Gastroesophageal sphincter (tissue), 4 donors: ENCODE data around the gene HPSE2. TPM values are rescaled to one million over a fixed set of nuclear protein-coding genes. Genes with fewer than 3 reads are reported as not detected.

ENCODE experiments used
- ATAC-seq: fragments of 150-250 bp; one replicate; pipeline ENCODE4 v1.9.1; 2016; ENCODE audit warnings: mild to moderate bottlenecking, moderate library complexity
- H3K27ac ChIP-seq, 4 donors: fragments of 200-600 bp; sonication (generic) in 3 of 4; 1 replicate in 3 of 4; 2 replicates in 1 of 4; pipeline ENCODE4 v1.5.1; 2016 to 2019
- H3K27me3 ChIP-seq: fragments of 200-600 bp; sonication (generic); one replicate; pipeline ENCODE4 v1.5.1; 2019
- H3K36me3 ChIP-seq, 2 donors: fragments of 200-600 bp; sonication (generic); one replicate each; pipeline ENCODE4 v1.5.1; 2019; ENCODE audit warnings: control low read depth in 1 of 2
- H3K4me1 ChIP-seq, 3 donors: fragments of 200-600 bp; sonication (generic); 1 replicate in 2 of 3; 2 replicates in 1 of 3; pipeline ENCODE4 v1.5.1; 2016 to 2019; ENCODE audit warnings: control low read depth in 2 of 3
- H3K4me3 ChIP-seq, 2 donors: fragments of 200-600 bp; sonication (generic); one replicate each; pipeline ENCODE4 v1.5.1; 2019; ENCODE audit warnings: mild to moderate bottlenecking in 1 of 2, moderate library complexity in 1 of 2
- H3K9me3 ChIP-seq, 3 donors: fragments of 200-600 bp; sonication (generic); one replicate each; pipeline ENCODE4 v1.5.1; 2017 to 2019; ENCODE audit warnings: control low read depth in 2 of 3
- CTCF ChIP-seq, 4 experiments: fragments of 200-600 bp in 2 of 4; fragments of 450-650 bp in 2 of 4; sonication (generic) in 1 of 4; IDR thresholded peaks; one replicate each; pipeline ENCODE4 v1.5.1; 2017 to 2019; ENCODE audit warnings: antibody characterized with exemption in 4 of 4, mild to moderate bottlenecking in 2 of 4, moderate library complexity in 2 of 4
- EP300 ChIP-seq: sonication (generic); formaldehyde crosslinking; IDR thresholded peaks from one replicate; pipeline ENCODE4 v1.6.1; 2017; ENCODE audit warnings: antibody characterized with exemption, mild to moderate bottlenecking
- POLR2A ChIP-seq, 2 donors: fragments of 450-650 bp; IDR thresholded peaks; one replicate each; pipeline ENCODE4 v1.6.1; 2017; ENCODE audit warnings: antibody characterized with exemption in 2 of 2, mild to moderate bottlenecking in 2 of 2, moderate library complexity in 1 of 2
- POLR2AphosphoS5 ChIP-seq: sonication (generic); formaldehyde crosslinking; IDR thresholded peaks from one replicate; pipeline ENCODE4 v1.6.1; 2017; ENCODE audit warnings: antibody characterized with exemption
- WGBS, 2 donors: methylation state at CpG; one replicate each; pipeline ENCODE4 v1.1.5; 2018; ENCODE audit warnings: low coverage in 1 of 2; 5-methylcytosine and 5-hydroxymethylcytosine counted together
- total RNA-seq, 4 donors: library from RNA; depleted of rRNA; stranded (reverse); fragments of >200 nt; gene quantifications; one replicate each; pipeline ENCODE4 v1.1.0, GENCODE V29; 2016

The HPSE2 gene
- total RNA-seq, 4 donors from 2014 or later, result 19.1 to 74.5 (median 58.8) TPM

DNA sequence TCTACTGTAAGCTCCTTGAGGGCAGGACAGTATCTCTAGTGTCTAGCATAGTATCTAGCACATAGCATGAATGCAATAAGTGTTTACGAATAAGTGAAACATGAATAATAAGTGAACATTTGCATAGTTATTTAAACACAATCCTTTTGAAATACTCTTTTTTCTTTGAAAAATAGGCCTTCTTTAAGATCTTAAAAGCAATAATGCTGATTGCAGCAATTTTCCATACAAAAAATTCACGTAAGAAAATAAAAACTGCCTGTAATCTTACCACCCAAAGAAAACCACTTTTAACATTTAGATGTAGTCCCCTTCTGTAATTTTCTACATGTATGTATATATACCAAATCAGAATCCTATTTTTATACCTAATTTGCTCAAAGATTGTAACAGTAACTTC is 626.4 kb downstream of the HPSE2 start:
- TF ChIP-seq EP300 (no peak), CTCF (IDR thresholded peaks at IDR 0.05) (no peak), POLR2A (IDR thresholded peaks at IDR 0.05) (no peak), POLR2AphosphoS5 (no peak)
- Histone ChIP-seq H3K4me3 (no peak overlapping the region), H3K27me3 (no peaks in the 10 kb centered on the region), H3K27ac (no peak overlapping the region), H3K4me1 (peaks cover 0 to 36% (median 4%) of the 10 kb centered on the region in 3 donors), H3K36me3 (peaks cover 0 to 9% of the 10 kb centered on the region in 2 donors), H3K9me3 (no peaks in the 10 kb centered on the region)
- 97 to 100% methylated on average over 2 of the region's 2 CpGs for WGBS, 2 donors
- no peak for ATAC-seq

GRCh38 chr10:98608411-98608810 is 627.2 kb downstream of the HPSE2 start:
- 17 to 19% methylated on average over 3 to 5 of the region's 5 CpGs for WGBS, 2 donors
- no peak overlapping the region for H3K27ac ChIP-seq
- no peaks in the 10 kb centered on the region for H3K9me3 ChIP-seq
- H3K4me1 ChIP-seq, result peaks cover 0 to 35% (median 4%) of the 10 kb centered on the region in 3 donors
- TF ChIP-seq POLR2AphosphoS5, result no peak
- TF ChIP-seq CTCF (IDR thresholded peaks at IDR 0.05), result no peak
- TF ChIP-seq EP300, result no peak
- TF ChIP-seq POLR2A (IDR thresholded peaks at IDR 0.05), result no peak
- no peak for ATAC-seq
- no peak overlapping the region for H3K4me3 ChIP-seq
- no peaks in the 10 kb centered on the region for H3K27me3 ChIP-seq
- H3K36me3 ChIP-seq, result peaks cover 0 to 1% of the 10 kb centered on the region in 2 donors

DNA sequence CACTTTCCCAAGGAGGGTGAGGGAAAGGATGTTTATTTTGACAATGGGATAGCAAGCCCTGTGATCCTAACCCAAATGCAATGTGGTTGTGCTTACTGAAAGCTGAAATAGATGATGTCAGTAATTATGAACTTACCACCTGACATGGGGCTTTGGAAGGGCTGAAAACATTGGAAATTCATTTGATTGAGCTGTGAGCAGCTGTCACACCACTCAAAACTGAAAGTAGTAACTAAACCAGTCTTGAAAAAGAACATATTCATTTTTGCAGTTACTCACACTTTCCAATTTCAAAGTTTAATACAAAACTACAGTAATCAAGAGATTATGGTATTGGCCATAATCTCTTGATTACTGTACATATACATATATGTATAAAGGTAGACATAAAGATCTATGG is 633.4 kb downstream of the HPSE2 start:
- H3K4me1 ChIP-seq, result no peaks in the 10 kb centered on the region
- ATAC-seq, result no peak
- no peak for TF ChIP-seq POLR2A (IDR thresholded peaks at IDR 0.05)
- no peak for TF ChIP-seq POLR2AphosphoS5

DNA sequence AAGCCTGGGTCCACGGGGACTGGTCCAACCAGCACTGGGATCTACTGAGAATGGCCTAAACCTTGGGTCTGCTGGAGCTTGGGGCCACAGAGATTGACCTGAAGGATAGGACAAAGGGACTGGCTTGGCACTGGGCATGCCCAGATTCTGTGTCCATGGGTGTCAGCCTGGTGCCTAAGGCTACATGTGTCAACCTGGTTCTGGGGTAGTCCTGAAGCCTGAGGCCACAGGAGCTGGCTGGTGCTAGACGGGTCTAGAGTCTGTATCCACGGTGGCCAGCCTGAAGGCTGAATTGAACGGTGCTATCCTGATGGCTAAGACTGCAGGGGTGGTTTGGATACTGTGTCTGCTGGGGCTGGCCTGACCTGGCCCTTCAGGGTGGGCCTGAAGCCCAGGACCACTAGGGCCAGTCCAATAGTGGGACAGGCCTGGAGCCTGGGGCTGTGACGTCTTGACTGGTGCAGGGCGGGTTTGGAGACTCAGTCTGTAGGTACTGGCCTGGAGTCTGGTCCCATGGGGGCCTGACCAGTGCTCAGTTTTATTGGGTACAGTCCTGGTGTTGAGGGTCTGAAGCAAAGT is 636.5 kb downstream of the HPSE2 start:
- TF ChIP-seq EP300 (no peak), POLR2A (IDR thresholded peaks at IDR 0.05) (no peak), POLR2AphosphoS5 (no peak), CTCF (IDR thresholded peaks at IDR 0.05) (no peak)
- WGBS, 2 donors, result 100% methylated on average over 1 of the region's 6 CpGs
- no peak for ATAC-seq
- H3K4me3 ChIP-seq, result no peak overlapping the region
- no peaks in the 10 kb centered on the region for H3K4me1 ChIP-seq
- H3K9me3 ChIP-seq, result peaks cover 0 to 15% (median 0%) of the 10 kb centered on the region in 3 donors
- H3K36me3 ChIP-seq, result peaks cover 0 to 8% of the 10 kb centered on the region in 2 donors
- no peak overlapping the region for H3K27ac ChIP-seq
- H3K27me3 ChIP-seq, result no peaks in the 10 kb centered on the region

More for the DNA sequence above, 633.4 kb downstream of the HPSE2 start:
- peaks cover 0 to 5% (median 0%) of the 10 kb centered on the region in 3 donors for H3K9me3 ChIP-seq
- no peak overlapping the region for H3K4me3 ChIP-seq
- no peaks in the 10 kb centered on the region for H3K27me3 ChIP-seq
- no peak overlapping the region for H3K27ac ChIP-seq
- peaks cover 0 to 8% of the 10 kb centered on the region in 2 donors for H3K36me3 ChIP-seq

GRCh38 chr10:98596404-98596803 is 639.2 kb downstream of the HPSE2 start:
- 89 to 100% methylated on average over 2 of the region's 2 CpGs for WGBS, 2 donors
- no peak overlapping the region for H3K27ac ChIP-seq
- no peaks in the 10 kb centered on the region for H3K4me1 ChIP-seq
- ATAC-seq, result no peak
- TF ChIP-seq POLR2AphosphoS5 (no peak), EP300 (no peak)
- H3K9me3 ChIP-seq, result peaks cover 0 to 15% (median 0%) of the 10 kb centered on the region in 3 donors
- no peaks in the 10 kb centered on the region for H3K27me3 ChIP-seq
- H3K4me3 ChIP-seq, result no peak overlapping the region
- H3K36me3 ChIP-seq, result peaks cover 0 to 8% of the 10 kb centered on the region in 2 donors

DNA sequence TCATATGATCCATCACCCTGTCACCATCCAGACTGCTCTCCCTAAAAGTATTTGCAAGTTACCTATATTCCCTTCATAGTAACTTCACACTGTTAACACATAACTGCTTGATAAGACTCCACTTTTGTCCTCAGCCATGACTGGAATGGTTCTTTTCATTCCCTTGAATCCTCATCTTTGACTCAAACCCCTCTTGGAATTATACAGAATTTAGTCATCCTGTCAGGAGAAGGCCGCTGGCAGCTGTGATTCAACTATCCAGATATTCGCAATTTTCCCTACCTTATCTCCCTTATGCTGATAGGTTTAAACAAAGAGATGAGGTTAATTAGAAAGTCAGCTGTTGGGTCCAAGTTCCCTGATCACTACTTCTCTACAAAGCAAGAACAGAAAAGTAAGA is 646.0 kb downstream of the HPSE2 start:
- Histone ChIP-seq H3K36me3 (no peaks in the 10 kb centered on the region), H3K4me3 (no peak overlapping the region), H3K9me3 (no peaks in the 10 kb centered on the region), H3K4me1 (peaks cover 0 to 33% (median 0%) of the 10 kb centered on the region in 3 donors), H3K27me3 (no peaks in the 10 kb centered on the region), H3K27ac (no peak overlapping the region)
- WGBS, 2 donors, result 52 to 81% methylated on average over 2 of the region's 2 CpGs
- no peak for ATAC-seq
- TF ChIP-seq POLR2AphosphoS5 (no peak), EP300 (no peak), CTCF (IDR thresholded peaks at IDR 0.05) (no peak), POLR2A (IDR thresholded peaks at IDR 0.05) (no peak)
